ENCODE measurements around the gene SLC5A10. TPM values are rescaled to one million over a fixed set of nuclear protein-coding genes. Genes with fewer than 3 reads are reported as not detected.

Gene SLC5A10
- total RNA-seq, 1 experiment from 2014 or later = 0.13 TPM

GRCh38 chr17:19012171-19013080, 60.5 kb downstream of the SLC5A10 start:
- DNase-seq (ENCODE audit: low read depth in 1 of 2, low spot score in 2 of 2) = no peak
- no peak overlapping the region for H3K27ac ChIP-seq
- H3K4me1 ChIP-seq (replicated peaks) = peaks cover 12% of the 10 kb centered on the region
- H3K36me3 ChIP-seq = no peaks in the 10 kb centered on the region
- no peaks in the 10 kb centered on the region for H3K27me3 ChIP-seq (replicated peaks)
- H3K4me3 ChIP-seq = no peak overlapping the region
- H3K9me3 ChIP-seq (replicated peaks) = no peaks in the 10 kb centered on the region

GRCh38 chr17:19013226-19013625, 61.3 kb downstream of the SLC5A10 start:
- Histone ChIP-seq H3K4me3 (no peak overlapping the region), H3K36me3 (no peaks in the 10 kb centered on the region), H3K27me3 (replicated peaks) (no peaks in the 10 kb centered on the region), H3K4me1 (replicated peaks) (peaks cover 12% of the 10 kb centered on the region), H3K9me3 (replicated peaks) (no peaks in the 10 kb centered on the region), H3K27ac (no peak overlapping the region)
- no peak for DNase-seq (ENCODE audit: low read depth in 1 of 2, low spot score in 2 of 2)

DNA sequence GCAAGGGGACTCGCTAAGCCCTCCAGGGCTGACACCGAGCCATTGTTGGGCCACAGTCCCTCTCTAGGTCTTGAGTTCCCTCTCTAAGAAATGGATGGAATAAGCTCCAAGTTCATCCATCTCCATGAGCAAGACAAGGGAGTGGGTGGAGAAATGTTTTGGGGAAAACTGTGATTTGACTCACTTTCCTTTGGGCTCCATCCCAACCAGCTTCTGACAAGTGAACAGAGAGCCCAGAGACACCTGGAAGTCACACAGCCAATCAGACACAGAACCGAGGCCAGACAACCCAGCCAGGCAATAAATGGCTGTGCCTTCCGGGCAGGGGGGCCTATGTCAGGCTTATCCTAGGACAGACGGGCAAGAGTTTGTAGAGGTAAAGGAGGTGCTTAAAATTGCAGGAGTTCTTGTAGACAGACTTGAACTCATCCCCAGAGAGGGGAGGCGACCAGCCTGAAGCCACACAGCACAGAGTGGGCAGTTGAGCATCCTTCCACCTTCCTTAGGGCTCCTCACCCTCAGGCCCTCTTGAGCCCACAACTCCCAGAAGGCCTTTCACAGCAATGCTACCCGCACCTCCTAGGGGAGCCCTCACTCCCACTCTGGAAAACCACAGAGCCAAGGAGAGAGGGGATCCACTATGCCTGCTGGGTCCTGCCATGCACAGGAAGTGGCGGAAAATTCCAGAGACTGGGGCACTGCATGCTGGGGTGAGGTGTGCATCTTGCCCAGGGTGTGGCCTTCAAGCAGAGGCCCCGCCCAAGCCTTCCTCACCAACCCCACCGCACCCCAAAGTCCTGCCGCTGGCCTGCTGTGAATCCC, 62.1 kb downstream of the SLC5A10 start:
- Histone ChIP-seq H3K4me1 (replicated peaks) (peaks cover 12% of the 10 kb centered on the region), H3K9me3 (replicated peaks) (no peaks in the 10 kb centered on the region), H3K36me3 (no peaks in the 10 kb centered on the region), H3K4me3 (no peak overlapping the region), H3K27me3 (replicated peaks) (no peaks in the 10 kb centered on the region), H3K27ac (no peak overlapping the region)
- DNase-seq (ENCODE audit: low read depth in 1 of 2, low spot score in 2 of 2) = no peak

GRCh38 chr17:19014628-19015215, 62.8 kb downstream of the SLC5A10 start:
- Histone ChIP-seq H3K4me3 (no peak overlapping the region), H3K4me1 (replicated peaks) (peaks cover 12% of the 10 kb centered on the region), H3K27ac (no peak overlapping the region), H3K36me3 (no peaks in the 10 kb centered on the region), H3K27me3 (replicated peaks) (no peaks in the 10 kb centered on the region), H3K9me3 (replicated peaks) (no peaks in the 10 kb centered on the region)
- no peak for DNase-seq (ENCODE audit: low read depth in 1 of 2, low spot score in 2 of 2)

DNA sequence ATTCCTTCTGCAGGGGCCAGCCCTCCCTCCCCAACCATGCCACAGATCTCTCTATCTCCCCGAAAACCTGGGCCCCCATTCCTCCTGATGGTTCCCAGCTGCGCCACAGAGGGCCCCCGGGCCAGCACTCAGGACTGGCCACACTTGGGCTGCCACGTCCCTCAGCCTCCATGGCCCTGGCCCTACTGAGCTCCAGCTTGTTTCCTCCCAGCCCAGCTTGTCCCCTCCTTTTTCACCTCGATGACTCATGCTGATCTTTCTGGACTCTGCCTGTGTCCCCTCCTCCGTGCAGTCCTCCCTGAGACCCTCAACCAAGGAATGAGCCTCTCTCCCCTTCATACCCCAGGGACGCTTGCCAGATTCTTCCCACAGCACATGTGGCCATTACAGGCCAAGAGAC, 63.5 kb downstream of the SLC5A10 start:
- DNase-seq (ENCODE audit: low read depth in 1 of 2, low spot score in 2 of 2) = no peak
- Histone ChIP-seq H3K9me3 (replicated peaks) (no peaks in the 10 kb centered on the region), H3K36me3 (no peaks in the 10 kb centered on the region), H3K4me1 (replicated peaks) (peaks cover 12% of the 10 kb centered on the region), H3K27ac (no peak overlapping the region), H3K4me3 (no peak overlapping the region), H3K27me3 (replicated peaks) (no peaks in the 10 kb centered on the region)

- H3K27ac ChIP-seq = no peak overlapping the region
- no peaks in the 10 kb centered on the region for H3K27me3 ChIP-seq (replicated peaks)
- H3K4me3 ChIP-seq = no peak overlapping the region
- DNase-seq (ENCODE audit: low read depth in 1 of 2, low spot score in 2 of 2) = no peak
- H3K9me3 ChIP-seq (replicated peaks) = no peaks in the 10 kb centered on the region
- peaks cover 5% of the 10 kb centered on the region for H3K4me1 ChIP-seq (replicated peaks)
- no peaks in the 10 kb centered on the region for H3K36me3 ChIP-seq
Observed at GRCh38 chr17:19016297-19016696, 64.3 kb downstream of the SLC5A10 start.

DNA sequence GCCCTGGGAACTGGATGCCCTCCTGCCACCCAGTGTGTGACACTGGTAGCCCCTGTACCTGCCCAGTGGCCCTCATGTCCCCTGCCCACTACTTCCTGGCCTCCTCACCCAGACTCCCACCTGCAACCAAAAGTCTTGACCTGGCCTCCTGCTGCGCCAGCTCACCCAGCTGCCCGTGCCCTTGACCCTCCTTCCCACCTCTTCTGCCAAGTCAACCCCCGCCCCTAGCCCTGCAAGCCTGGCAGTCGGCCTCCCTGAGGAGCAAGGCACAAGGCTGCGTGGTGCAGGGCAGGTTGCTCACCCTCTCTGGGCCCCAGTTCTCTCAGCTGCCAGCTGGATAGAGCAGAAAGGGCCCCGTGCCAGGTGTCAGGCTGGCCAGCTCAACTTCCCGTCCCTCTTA, 64.9 kb downstream of the SLC5A10 start:
- Histone ChIP-seq H3K27me3 (replicated peaks) (no peaks in the 10 kb centered on the region), H3K36me3 (no peaks in the 10 kb centered on the region), H3K9me3 (replicated peaks) (no peaks in the 10 kb centered on the region), H3K4me3 (no peak overlapping the region), H3K27ac (no peak overlapping the region), H3K4me1 (replicated peaks) (no peaks in the 10 kb centered on the region)
- no peak for DNase-seq (ENCODE audit: low read depth in 1 of 2, low spot score in 2 of 2)

DNA sequence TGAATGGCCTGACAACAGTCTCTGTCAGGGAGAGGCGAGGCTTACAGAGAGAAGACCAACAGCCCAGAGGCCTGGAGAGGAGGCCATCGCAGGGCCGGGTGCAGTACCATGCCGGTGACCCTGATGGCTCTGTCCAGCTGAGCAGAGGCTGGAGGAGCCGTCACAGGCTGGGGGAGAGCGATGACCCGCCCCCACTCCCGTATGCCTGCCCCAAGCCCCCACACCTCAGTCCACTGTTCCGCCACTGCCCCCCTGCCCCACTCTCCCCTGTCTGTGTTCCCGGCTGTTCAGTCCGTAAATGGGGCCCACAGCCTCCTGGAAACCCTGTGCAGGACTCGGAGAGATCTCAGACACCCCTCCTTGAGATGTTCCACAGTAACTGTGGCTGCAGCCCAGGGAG, 65.4 kb downstream of the SLC5A10 start:
- Histone ChIP-seq H3K4me3 (no peak overlapping the region), H3K27me3 (replicated peaks) (no peaks in the 10 kb centered on the region), H3K9me3 (replicated peaks) (no peaks in the 10 kb centered on the region), H3K4me1 (replicated peaks) (no peaks in the 10 kb centered on the region), H3K36me3 (no peaks in the 10 kb centered on the region), H3K27ac (no peak overlapping the region)
- DNase-seq (ENCODE audit: low read depth in 1 of 2, low spot score in 2 of 2) = no peak

GRCh38 chr17:19017804-19018599, 66.0 kb downstream of the SLC5A10 start:
- Histone ChIP-seq H3K4me3 (no peak overlapping the region), H3K36me3 (no peaks in the 10 kb centered on the region), H3K27me3 (replicated peaks) (no peaks in the 10 kb centered on the region), H3K27ac (no peak overlapping the region), H3K9me3 (replicated peaks) (no peaks in the 10 kb centered on the region), H3K4me1 (replicated peaks) (no peaks in the 10 kb centered on the region)
- no peak for DNase-seq (ENCODE audit: low read depth in 1 of 2, low spot score in 2 of 2)

GRCh38 chr17:19018600-19018950, 66.6 kb downstream of the SLC5A10 start:
- DNase-seq (ENCODE audit: low read depth in 1 of 2, low spot score in 2 of 2) = no peak
- H3K27ac ChIP-seq = no peak overlapping the region
- H3K4me1 ChIP-seq (replicated peaks) = no peaks in the 10 kb centered on the region
- no peaks in the 10 kb centered on the region for H3K36me3 ChIP-seq
- H3K4me3 ChIP-seq = no peak overlapping the region
- H3K9me3 ChIP-seq (replicated peaks) = no peaks in the 10 kb centered on the region
- no peaks in the 10 kb centered on the region for H3K27me3 ChIP-seq (replicated peaks)

DNA sequence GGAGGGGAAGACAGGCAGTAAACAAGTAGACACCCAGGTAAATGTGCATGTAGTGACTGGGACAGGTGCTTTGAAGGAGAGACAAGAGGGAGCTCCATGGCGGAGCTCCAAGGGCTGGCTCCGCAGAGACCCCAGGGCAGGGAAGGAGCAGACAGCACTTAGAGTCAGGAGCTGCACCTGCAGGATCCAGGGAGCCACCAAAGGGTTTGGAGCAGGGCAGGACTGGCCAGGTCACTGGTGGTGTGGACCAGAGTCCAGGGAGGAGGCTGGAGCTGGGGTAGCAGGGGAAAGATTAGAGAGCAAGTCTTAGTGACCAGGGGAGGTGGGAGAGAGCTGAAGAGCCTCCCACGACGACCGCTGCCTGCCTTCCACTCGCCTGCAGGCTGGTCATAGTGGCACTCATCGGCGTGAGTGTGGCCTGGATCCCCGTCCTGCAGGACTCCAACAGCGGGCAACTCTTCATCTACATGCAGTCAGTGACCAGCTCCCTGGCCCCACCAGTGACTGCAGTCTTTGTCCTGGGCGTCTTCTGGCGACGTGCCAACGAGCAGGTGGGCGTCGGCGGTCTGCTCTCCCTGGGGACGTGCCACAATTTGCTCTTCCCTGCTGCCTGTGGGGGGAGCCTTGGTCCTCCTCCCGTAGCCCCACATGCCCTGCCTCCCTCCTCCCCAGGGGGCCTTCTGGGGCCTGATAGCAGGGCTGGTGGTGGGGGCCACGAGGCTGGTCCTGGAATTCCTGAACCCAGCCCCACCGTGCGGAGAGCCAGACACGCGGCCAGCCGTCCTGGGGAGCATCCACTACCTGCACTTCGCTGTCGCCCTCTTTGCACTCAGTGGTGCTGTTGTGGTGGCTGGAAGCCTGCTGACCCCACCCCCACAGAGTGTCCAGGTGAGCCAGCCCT, 67.3 kb downstream of the SLC5A10 start:
- Histone ChIP-seq H3K27me3 (replicated peaks) (no peaks in the 10 kb centered on the region), H3K36me3 (no peaks in the 10 kb centered on the region), H3K4me1 (replicated peaks) (no peaks in the 10 kb centered on the region), H3K27ac (no peak overlapping the region), H3K4me3 (no peak overlapping the region), H3K9me3 (replicated peaks) (no peaks in the 10 kb centered on the region)
- DNase-seq (ENCODE audit: low read depth in 1 of 2, low spot score in 2 of 2) = no peak

DNA sequence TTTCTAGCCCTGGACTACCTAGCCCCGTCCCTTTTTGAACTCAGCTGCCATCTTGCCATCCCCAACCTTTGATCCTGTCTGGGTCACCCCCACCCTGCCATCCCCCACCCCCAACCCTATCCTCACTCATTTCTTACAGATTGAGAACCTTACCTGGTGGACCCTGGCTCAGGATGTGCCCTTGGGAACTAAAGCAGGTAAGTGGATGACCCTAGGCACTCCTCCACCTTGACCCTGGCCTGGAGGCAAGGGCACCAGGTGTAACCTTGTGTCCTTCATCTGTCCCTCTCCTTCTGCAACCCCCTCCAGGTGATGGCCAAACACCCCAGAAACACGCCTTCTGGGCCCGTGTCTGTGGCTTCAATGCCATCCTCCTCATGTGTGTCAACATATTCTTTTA, 68.1 kb downstream of the SLC5A10 start:
- Histone ChIP-seq H3K4me1 (replicated peaks) (no peaks in the 10 kb centered on the region), H3K36me3 (no peaks in the 10 kb centered on the region), H3K4me3 (no peak overlapping the region), H3K9me3 (replicated peaks) (no peaks in the 10 kb centered on the region), H3K27me3 (replicated peaks) (no peaks in the 10 kb centered on the region), H3K27ac (no peak overlapping the region)
- DNase-seq (ENCODE audit: low read depth in 1 of 2, low spot score in 2 of 2) = no peak

Data from SJSA1 (cell line).